ENCODE measurements around the gene SEM1. TPM values are rescaled to one million over a fixed set of nuclear protein-coding genes. Genes with fewer than 3 reads are reported as not detected.
"Not testable (repeated sequence)": the region's sequence is repeated elsewhere in the genome, so short reads cannot be mapped to it uniquely, and the experiment has no call there.

SEM1 gene
- total and polyA plus RNA-seq, 2 of the 8 experiments (the other 6 are each of a cell fraction or from before 2014, with no cell fraction given) = 20.8 to 75.3 TPM

GRCh38 chr7:96663457-96663856, 46.2 kb downstream of the SEM1 start (continued):
- TF ChIP-seq NRF1 (IDR thresholded peaks at IDR 0.05; ENCODE audit: low read depth, low read length) (no peak), SIX5 (IDR thresholded peaks at IDR 0.05; ENCODE audit: low read depth, low read length) (no peak), SP4 (IDR thresholded peaks at IDR 0.05; ENCODE audit: low read length) (no peak), KDM1A (IDR thresholded peaks at IDR 0.05; ENCODE audit: borderline replicate concordance, low read length) (no peak), SP2 (IDR thresholded peaks at IDR 0.05; ENCODE audit: low read length) (no peak), POU5F1 (IDR thresholded peaks at IDR 0.05; ENCODE audit: low read depth, low read length) (no peak), KDM5A (IDR thresholded peaks at IDR 0.05; ENCODE audit: low read length) (no peak), CHD1 (IDR thresholded peaks at IDR 0.05; ENCODE audit: low read depth, low read length) (no peak)

GRCh38 chr7:96662151-96662550, 47.5 kb downstream of the SEM1 start:
- H3K9ac ChIP-seq (replicated peaks in 1 of 4; ENCODE audit: extremely low read depth in 1 of 4, low read depth in 3 of 4, low read length in 3 of 4); H3K23ac ChIP-seq (ENCODE audit: insufficient read length); H3K14ac ChIP-seq (ENCODE audit: insufficient read length); H2BK120ac ChIP-seq (replicated peaks; ENCODE audit: low read depth, low read length); CTCF ChIA-PET (ENCODE audit: partially characterized antibody); H3K79me2 ChIP-seq (ENCODE audit: control insufficient read depth in 1 of 2, insufficient read depth in 2 of 2, low read length in 2 of 2); H3K79me1 ChIP-seq (ENCODE audit: low read depth, low read length); H2BK20ac ChIP-seq (ENCODE audit: low read length); H3K4ac ChIP-seq (replicated peaks; ENCODE audit: insufficient read length, low read depth, low read length); H4K91ac ChIP-seq (replicated peaks; ENCODE audit: insufficient read length, low read length); H3K4me2 ChIP-seq (ENCODE audit: insufficient read depth in 1 of 2, low read depth in 2 of 2, low read length in 2 of 2); H4K20me1 ChIP-seq (replicated peaks in 1 of 2; ENCODE audit: control insufficient read depth in 1 of 2, insufficient read depth in 2 of 2, low read length in 2 of 2); H3K9me3 ChIP-seq (ENCODE audit: insufficient read depth in 2 of 2, low read depth in 1 of 2, low read length in 1 of 2); H2AFZ ChIP-seq (ENCODE audit: low read length); H2BK15ac ChIP-seq (ENCODE audit: low read length); DNase-seq (ENCODE audit: low read depth in 1 of 2, low spot score in 2 of 2); H3K56ac ChIP-seq (replicated peaks; ENCODE audit: insufficient read length, low read depth, low read length); H3K36me3 ChIP-seq (ENCODE audit: control insufficient read depth in 2 of 4, insufficient read depth in 4 of 4, low read length in 3 of 4); H2BK5ac ChIP-seq (ENCODE audit: low read depth, low read length); H4K5ac ChIP-seq (ENCODE audit: insufficient read length, low read depth, low read length); POLR2A ChIA-PET (ENCODE audit: partially characterized antibody); H2AK5ac ChIP-seq (ENCODE audit: low read depth, low read length); H3K4me1 ChIP-seq (replicated peaks in 1 of 4; ENCODE audit: control insufficient read depth in 3 of 4, insufficient read depth in 4 of 4, low read length in 3 of 4); H3K23me2 ChIP-seq (ENCODE audit: low read depth, low read length); H4K8ac ChIP-seq (ENCODE audit: extremely low read depth, insufficient read depth, low read length); FAIRE-seq; H3K27me3 ChIP-seq (replicated peaks in 1 of 4; ENCODE audit: control insufficient read depth in 3 of 4, extremely low read depth in 1 of 4, insufficient read depth in 3 of 4, low read length in 3 of 4); H2BK12ac ChIP-seq (ENCODE audit: low read depth, low read length); H3K27ac ChIP-seq (ENCODE audit: low read depth, low read length); H3K4me3 ChIP-seq (ENCODE audit: extremely low read depth in 1 of 4, insufficient read depth in 2 of 4, low read depth in 3 of 4, low read length in 4 of 4); H3K18ac ChIP-seq (ENCODE audit: extremely low read depth, low read length): not testable (repeated sequence)
- WGBS, 2 experiments (ENCODE audit: extremely low coverage in 1 of 2, insufficient coverage in 1 of 2, insufficient read length in 1 of 2, insufficient replicate concordance in 2 of 2, low coverage in 1 of 2, low lambda C conversion rate in 2 of 2, missing lambda C conversion rate in 1 of 2) = 91% methylated on average over 3 of the region's 3 CpGs; no CpG with 5 or more reads in 1 of the 2 experiments
